Bronchial epithelial cell (primary cell): Measurements from ENCODE around the gene GNAS. TPM values are rescaled to one million over a fixed set of nuclear protein-coding genes. Genes with fewer than 3 reads are reported as not detected.

ENCODE experiments used
- DNase-seq: peaks from one replicate; pipeline ENCODE4 v3.0.0-alpha.2; 2010; ENCODE audit warnings: low read depth
- FAIRE-seq: peaks from 2 replicates; lab custom pipeline; 2011; peaks lifted over from hg19 to GRCh38; lab: Jason Lieb, UNC
- H3K27me3 ChIP-seq: 2 replicates; pipeline ENCODE4 v1.5.1; 2011; ENCODE audit warnings: low read length; ENCODE audit not compliant: control insufficient read depth, insufficient read depth
- H3K36me3 ChIP-seq: 2 replicates; pipeline ENCODE4 v1.5.1; 2011; ENCODE audit warnings: low read length; ENCODE audit not compliant: control insufficient read depth, insufficient read depth
- H3K4me3 ChIP-seq: 2 replicates; pipeline ENCODE4 v1.5.1; 2011; ENCODE audit warnings: mild to moderate bottlenecking, low read depth, low read length, control low read depth
- total RNA-seq: library from RNA; depleted of rRNA; stranded (reverse); fragments of >200 nt; gene quantifications from 2 replicates; pipeline ENCODE4 v1.2.1, GENCODE V29; 2014
- TF ChIP-seq, protein P1 (sequence below): IDR thresholded peaks from 2 replicates; pipeline ENCODE4 v1.5.1; 2011; ENCODE audit warnings: mild to moderate bottlenecking, moderate library complexity, low read length, control low read depth, inconsistent platforms; ENCODE audit not compliant: insufficient read depth, severe bottlenecking

The GNAS gene
- total RNA-seq, 1 donor from 2014 or later: 279 TPM

- no peak for DNase-seq
- Histone ChIP-seq H3K27me3 (no peaks in the 10 kb centered on the region), H3K36me3 (no peaks in the 10 kb centered on the region), H3K4me3 (no peak overlapping the region)
- TF ChIP-seq, protein P1, sequence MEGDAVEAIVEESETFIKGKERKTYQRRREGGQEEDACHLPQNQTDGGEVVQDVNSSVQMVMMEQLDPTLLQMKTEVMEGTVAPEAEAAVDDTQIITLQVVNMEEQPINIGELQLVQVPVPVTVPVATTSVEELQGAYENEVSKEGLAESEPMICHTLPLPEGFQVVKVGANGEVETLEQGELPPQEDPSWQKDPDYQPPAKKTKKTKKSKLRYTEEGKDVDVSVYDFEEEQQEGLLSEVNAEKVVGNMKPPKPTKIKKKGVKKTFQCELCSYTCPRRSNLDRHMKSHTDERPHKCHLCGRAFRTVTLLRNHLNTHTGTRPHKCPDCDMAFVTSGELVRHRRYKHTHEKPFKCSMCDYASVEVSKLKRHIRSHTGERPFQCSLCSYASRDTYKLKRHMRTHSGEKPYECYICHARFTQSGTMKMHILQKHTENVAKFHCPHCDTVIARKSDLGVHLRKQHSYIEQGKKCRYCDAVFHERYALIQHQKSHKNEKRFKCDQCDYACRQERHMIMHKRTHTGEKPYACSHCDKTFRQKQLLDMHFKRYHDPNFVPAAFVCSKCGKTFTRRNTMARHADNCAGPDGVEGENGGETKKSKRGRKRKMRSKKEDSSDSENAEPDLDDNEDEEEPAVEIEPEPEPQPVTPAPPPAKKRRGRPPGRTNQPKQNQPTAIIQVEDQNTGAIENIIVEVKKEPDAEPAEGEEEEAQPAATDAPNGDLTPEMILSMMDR: no peak
- FAIRE-seq: no peak
These were observed 41.7 kb upstream of the GNAS start for GRCh38 chr20:58810879-58811250.

- H3K27me3 ChIP-seq: no peaks in the 10 kb centered on the region
- H3K4me3 ChIP-seq: no peak overlapping the region
- no peaks in the 10 kb centered on the region for H3K36me3 ChIP-seq
- FAIRE-seq (no peak), DNase-seq (no peak)
- TF ChIP-seq, protein P1: no peak
These were observed 41.2 kb upstream of the GNAS start for GRCh38 chr20:58811334-58811733.

GRCh38 chr20:58813369-58813768 is 39.1 kb upstream of the GNAS start:
- TF ChIP-seq, protein P1: no peak
- FAIRE-seq: no peak
- Histone ChIP-seq H3K4me3 (no peak overlapping the region), H3K36me3 (no peaks in the 10 kb centered on the region), H3K27me3 (no peaks in the 10 kb centered on the region)
- DNase-seq: no peak

DNA sequence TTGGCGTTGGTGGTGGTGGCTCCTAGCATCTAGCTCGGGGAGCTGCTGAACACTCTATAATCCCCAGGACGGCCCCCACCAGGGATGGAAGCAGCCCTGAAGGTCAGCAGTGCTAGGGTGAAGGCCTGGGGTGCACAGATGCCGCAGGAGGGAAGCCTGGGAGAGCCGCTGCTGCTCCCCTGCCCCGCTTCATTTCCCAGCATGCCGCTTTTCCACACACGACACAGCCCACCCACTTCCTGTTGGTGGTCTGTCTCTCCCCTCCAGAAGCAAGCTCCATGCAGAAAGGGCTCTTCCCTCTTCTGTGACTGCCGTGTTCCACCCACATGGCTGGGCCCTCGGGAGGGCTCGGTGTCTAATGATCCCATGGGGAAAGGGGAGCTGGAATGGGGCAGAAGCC is 37.1 kb upstream of the GNAS start:
- Histone ChIP-seq H3K4me3 (no peak overlapping the region), H3K27me3 (no peaks in the 10 kb centered on the region), H3K36me3 (no peaks in the 10 kb centered on the region)
- TF ChIP-seq, protein P1: no peak
- no peak for DNase-seq
- FAIRE-seq: no peak

DNA sequence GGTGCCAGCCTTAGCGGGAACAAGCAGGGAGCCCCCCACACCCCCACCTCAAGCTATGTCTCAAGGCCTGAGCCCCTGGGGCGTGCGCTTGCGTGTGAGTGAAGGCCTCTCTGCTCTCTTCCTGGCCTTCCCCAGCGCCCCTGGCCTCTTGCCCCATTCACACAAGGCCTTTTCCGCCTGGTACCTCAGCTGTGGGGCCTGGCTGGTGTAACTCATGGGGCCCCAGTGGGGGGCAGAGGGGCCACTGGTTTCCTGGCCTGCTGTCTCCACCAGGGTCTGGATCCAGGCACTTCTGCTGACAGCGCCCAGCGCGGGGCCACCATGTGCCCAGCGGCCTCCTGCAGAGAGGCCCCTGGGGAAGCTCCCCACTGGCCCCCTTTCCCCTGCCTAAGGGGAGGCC is 36.5 kb upstream of the GNAS start:
- Histone ChIP-seq H3K4me3 (no peak overlapping the region), H3K36me3 (no peaks in the 10 kb centered on the region), H3K27me3 (no peaks in the 10 kb centered on the region)
- no peak for DNase-seq
- no peak for FAIRE-seq
- TF ChIP-seq, protein P1: no peak

DNA sequence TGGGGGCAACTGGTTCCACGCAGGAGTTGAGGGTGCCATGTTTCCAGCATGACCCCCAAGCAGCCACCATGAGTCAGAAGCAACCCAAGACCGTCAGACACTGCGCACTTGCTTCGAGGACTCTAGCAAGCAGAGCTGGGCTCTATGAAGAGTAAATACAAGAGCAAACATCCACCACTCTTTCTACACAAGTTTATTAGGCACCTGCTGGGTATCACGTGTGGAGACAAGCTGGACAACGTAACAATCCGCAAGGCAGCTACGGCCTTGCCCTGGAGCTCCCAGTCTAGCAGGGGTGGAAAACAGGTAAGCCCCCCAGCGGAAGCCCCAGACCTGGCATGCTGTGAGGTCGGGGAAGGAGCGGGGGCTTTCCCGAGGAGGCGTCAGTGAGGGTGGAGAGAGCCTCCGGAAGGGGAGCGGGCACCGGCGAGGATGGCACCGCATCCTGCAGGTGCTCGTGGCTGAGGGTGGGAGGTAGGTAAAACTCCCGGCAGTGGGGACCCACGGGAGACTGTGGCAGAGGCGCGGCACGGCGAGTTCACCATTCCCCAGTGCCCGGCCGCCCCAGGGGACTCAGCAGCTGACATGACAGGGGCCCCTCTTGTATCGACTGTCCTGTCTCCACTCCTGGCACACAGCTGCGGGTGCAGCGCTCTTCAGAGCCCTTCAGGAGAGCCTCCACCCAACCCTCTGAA is 35.4 kb upstream of the GNAS start:
- TF ChIP-seq, protein P1: no peak
- Histone ChIP-seq H3K4me3 (no peak overlapping the region), H3K27me3 (no peaks in the 10 kb centered on the region), H3K36me3 (no peaks in the 10 kb centered on the region)
- FAIRE-seq: no peak
- no peak for DNase-seq
